Astrocyte of the spinal cord (primary cell): ENCODE measurements around the gene TTBK1.
A peak's percentile ranks its signal among the peaks of the same experiment; 100 is the strongest.

ENCODE experiments used
- DNase-seq: peaks from one replicate; pipeline ENCODE4 v3.0.0; 2011; ENCODE audit warnings: low read depth, low spot score
- H3K4me3 ChIP-seq: 2 replicates; pipeline ENCODE4 v1.5.1; 2011; ENCODE audit warnings: low read depth, mild to moderate bottlenecking, low read length, moderate library complexity
- CTCF ChIP-seq: IDR thresholded peaks from 2 replicates; pipeline ENCODE4 v1.5.1; 2012; ENCODE audit warnings: low read depth, mild to moderate bottlenecking, low read length, inconsistent platforms
- in situ Hi-C: cut with HindIII; loops from 2 replicates; pipeline ENCODE4 v1.10.0; 2017; ENCODE audit warnings: low sequenced_read_pairs

The TTBK1 gene

GRCh38 chr6:43221046-43221972 lies 22.0 kb upstream of the TTBK1 start:
- TF ChIP-seq CTCF = no peak
- DNase-seq = peak; percentile 8
- H3K4me3 ChIP-seq = no peak overlapping the region
- in situ Hi-C loops = no loop called here

DNA sequence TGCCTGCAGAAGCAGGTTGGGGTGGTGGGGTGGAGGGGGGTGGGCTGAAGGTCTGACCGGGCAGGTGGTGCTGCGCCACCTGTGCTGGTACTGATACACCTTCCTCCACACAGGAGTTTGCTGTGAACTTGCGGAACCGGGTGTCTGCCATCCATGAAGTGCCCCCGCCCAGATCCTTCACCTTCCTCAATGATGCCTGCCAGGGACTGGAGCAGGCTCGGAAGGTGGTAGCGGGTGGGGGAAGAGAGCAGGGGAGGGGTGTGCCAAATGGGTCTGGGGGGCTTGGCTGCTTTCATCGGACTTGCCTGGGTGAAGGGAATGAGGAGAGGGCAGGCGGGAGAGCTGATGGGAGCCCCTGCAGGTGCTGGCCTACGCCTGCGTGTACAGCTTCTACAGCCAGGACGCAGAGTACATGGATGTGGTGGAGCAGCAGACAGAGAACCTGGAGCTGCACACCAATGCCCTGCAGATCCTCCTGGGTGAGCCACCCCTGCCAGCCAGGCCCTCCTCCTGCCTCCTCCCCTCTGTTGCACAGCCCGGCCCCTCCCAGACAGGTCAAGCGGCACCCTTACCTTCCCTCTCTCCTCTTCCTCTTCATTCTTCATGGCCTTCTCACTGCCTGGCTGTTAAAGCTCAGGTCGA lies 20.7 kb upstream of the TTBK1 start:
- no peak for DNase-seq
- no peak for TF ChIP-seq CTCF
- in situ Hi-C loops = no loop called here
- no peak overlapping the region for H3K4me3 ChIP-seq

DNA sequence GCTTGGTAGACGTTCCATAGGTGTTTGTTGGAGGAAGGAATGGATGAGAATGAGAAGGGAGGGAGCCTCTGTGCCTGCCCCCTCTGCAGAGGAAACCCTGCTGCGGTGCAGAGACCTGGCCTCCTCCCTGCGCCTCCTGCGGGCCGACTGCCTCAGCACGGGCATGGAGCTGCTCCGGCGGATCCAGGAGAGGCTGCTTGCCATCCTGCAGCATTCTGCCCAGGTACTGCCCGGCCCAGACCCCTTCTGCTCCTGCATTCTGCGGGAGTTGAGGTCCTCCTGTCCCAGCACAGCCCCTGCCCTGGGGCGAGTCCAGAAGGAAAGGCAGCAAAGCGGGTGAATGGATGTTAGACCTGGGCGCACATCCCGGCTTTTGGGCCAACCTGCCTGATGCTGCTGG lies 20.1 kb upstream of the TTBK1 start:
- TF ChIP-seq CTCF = no peak
- H3K4me3 ChIP-seq = no peak overlapping the region
- no peak for DNase-seq
- in situ Hi-C loops = no loop called here

GRCh38 chr6:43226192-43226851 lies 17.0 kb upstream of the TTBK1 start:
- in situ Hi-C loops = no loop called here
- DNase-seq = no peak
- no peak overlapping the region for H3K4me3 ChIP-seq
- no peak for TF ChIP-seq CTCF

- H3K4me3 ChIP-seq = peak within 1 kb of the TSS; percentile 52
- DNase-seq = peak; percentile 46
- peak; percentile 64 for TF ChIP-seq CTCF
- in situ Hi-C loops = no loop called here
Measured at GRCh38 chr6:43228951-43229802, 14.1 kb upstream of the TTBK1 start, which contains the start of gene DNPH1. Gene DNPH1, minus strand, starts transcription at chr6:43229481. Its CDS starts 25 bp downstream, at chr6:43229456.
